ENCODE measurements around the gene MYADML2. TPM values are rescaled to one million over a fixed set of nuclear protein-coding genes. Genes with fewer than 3 reads are reported as not detected.
A peak's percentile ranks its signal among the peaks of the same experiment; 100 is the strongest.

Gene MYADML2
- total and polyA plus RNA-seq, 2 of the 8 experiments (the other 6 are each of a cell fraction or from before 2014, with no cell fraction given): 0.26 to 0.47 TPM

- H3K56ac ChIP-seq (replicated peaks; ENCODE audit: insufficient read length, low read depth, low read length): no peak overlapping the region
- no peak overlapping the region for H4K5ac ChIP-seq (ENCODE audit: insufficient read length, low read depth, low read length)
- H3K79me2 ChIP-seq (ENCODE audit: control insufficient read depth in 1 of 2, insufficient read depth in 2 of 2, low read length in 2 of 2): no peaks in the 10 kb centered on the region; a peak in 1 of 4 replicates
- peak overlapping the region; percentile 73 for H4K8ac ChIP-seq (ENCODE audit: extremely low read depth, insufficient read depth, low read length)
- no peak for FAIRE-seq
- peak overlapping the region; percentile 46; the same call in 1 of the 2 replicates for H2BK15ac ChIP-seq (ENCODE audit: low read length)
- no peaks in the 10 kb centered on the region for H3K9me3 ChIP-seq (ENCODE audit: insufficient read depth in 2 of 2, low read depth in 1 of 2, low read length in 1 of 2)
- no peak overlapping the region for H2BK20ac ChIP-seq (ENCODE audit: low read length)
- peaks cover 0 to 5% (median 0%) of the 10 kb centered on the region in 4 experiments; a peak in 3 of 7 replicates for H3K27me3 ChIP-seq (replicated peaks in 1 of 4; ENCODE audit: control insufficient read depth in 3 of 4, extremely low read depth in 1 of 4, insufficient read depth in 3 of 4, low read length in 3 of 4)
- H3K23ac ChIP-seq (ENCODE audit: insufficient read length): no peak overlapping the region
- no peak overlapping the region for H2AFZ ChIP-seq (ENCODE audit: low read length)
- H3K9ac ChIP-seq (replicated peaks in 1 of 4; ENCODE audit: extremely low read depth in 1 of 4, low read depth in 3 of 4, low read length in 3 of 4): no peak overlapping the region
- peak overlapping the region; percentile 22 for H2BK120ac ChIP-seq (replicated peaks; ENCODE audit: low read depth, low read length)
- peak overlapping the region; percentile 60; the same call in 1 of the 2 replicates for H2BK12ac ChIP-seq (ENCODE audit: low read depth, low read length)
- H3K4me3 ChIP-seq (ENCODE audit: extremely low read depth in 1 of 4, insufficient read depth in 2 of 4, low read depth in 3 of 4, low read length in 4 of 4): no peak overlapping the region
- no peak overlapping the region for H3K14ac ChIP-seq (ENCODE audit: insufficient read length)
- 93% methylated on average over 48 of the region's 56 CpGs; no CpG with 5 or more reads in 1 of the 2 experiments for WGBS, 2 experiments (ENCODE audit: extremely low coverage in 1 of 2, insufficient coverage in 1 of 2, insufficient read length in 1 of 2, insufficient replicate concordance in 2 of 2, low coverage in 1 of 2, low lambda C conversion rate in 2 of 2, missing lambda C conversion rate in 1 of 2)
- CTCF ChIA-PET (ENCODE audit: partially characterized antibody): interaction anchor here (0.8 to 4.6 kb wide), 9 partner anchors 9 to 82 kb away, joined by 3 to 16 read pairs (median 4); partner anchors contain the start of genes CENPX, LRRC45, MAFG and NOTUM
- H3K4ac ChIP-seq (replicated peaks; ENCODE audit: insufficient read length, low read depth, low read length): peak overlapping the region; percentile 53
- POLR2A ChIA-PET (ENCODE audit: partially characterized antibody): interaction anchor here (0.9 to 14.6 kb wide), 4 partner anchors 10 to 64 kb away, joined by 3 to 150 read pairs (median 8); partner anchors contain the start of genes ASPSCR1 and MAFG
- H4K91ac ChIP-seq (replicated peaks; ENCODE audit: insufficient read length, low read length): peak overlapping the region; percentile 54
- H3K27ac ChIP-seq (ENCODE audit: low read depth, low read length): no peak overlapping the region
- H2AK5ac ChIP-seq (ENCODE audit: low read depth, low read length): peak overlapping the region; percentile 65; the same call in 1 of the 2 replicates
- H3K18ac ChIP-seq (ENCODE audit: extremely low read depth, low read length): peak overlapping the region; percentile 32
- 0 out of 4 replicates have a peak overlapping the region, but pooled peaks of 1 of the 2 experiments have one; percentile 21 for H3K4me2 ChIP-seq (ENCODE audit: insufficient read depth in 1 of 2, low read depth in 2 of 2, low read length in 2 of 2)
- H3K23me2 ChIP-seq (ENCODE audit: low read depth, low read length): no peaks in the 10 kb centered on the region; the same call in 1 of the 2 replicates
- no peaks in the 10 kb centered on the region for H4K20me1 ChIP-seq (replicated peaks in 1 of 2; ENCODE audit: control insufficient read depth in 1 of 2, insufficient read depth in 2 of 2, low read length in 2 of 2)
- no peak for DNase-seq (ENCODE audit: low read depth in 1 of 2, low spot score in 2 of 2)
- H3K36me3 ChIP-seq (ENCODE audit: control insufficient read depth in 2 of 4, insufficient read depth in 4 of 4, low read length in 3 of 4): no peaks in the 10 kb centered on the region
- H2BK5ac ChIP-seq (ENCODE audit: low read depth, low read length): 0 out of 2 replicates have a peak overlapping the region, but pooled peaks have one; percentile 16
- no peaks in the 10 kb centered on the region for H3K79me1 ChIP-seq (ENCODE audit: low read depth, low read length)
- peaks cover 0 to 14% (median 8%) of the 10 kb centered on the region in 4 experiments; a peak in 5 of 7 replicates for H3K4me1 ChIP-seq (replicated peaks in 1 of 4; ENCODE audit: control insufficient read depth in 3 of 4, insufficient read depth in 4 of 4, low read length in 3 of 4)
- no peak for TF ChIP-seq KDM4A (IDR thresholded peaks at IDR 0.05; ENCODE audit: low read depth, low read length, severe bottlenecking)
- no peak for TF ChIP-seq E2F6 (IDR thresholded peaks at IDR 0.05)
- no peak for TF ChIP-seq NRF1 (IDR thresholded peaks at IDR 0.05; ENCODE audit: low read depth, low read length)
- no peak for TF ChIP-seq SIN3A (conservative IDR thresholded peaks at IDR 0.05 in 1 of 2, IDR thresholded peaks at IDR 0.05 in 1 of 2; ENCODE audit: low read depth in 1 of 2, low read length in 2 of 2)
- no peak for TF ChIP-seq TBP (IDR thresholded peaks at IDR 0.05; ENCODE audit: low read depth, low read length)
- no peak for TF ChIP-seq MAFK (IDR thresholded peaks at IDR 0.05; ENCODE audit: low read depth, low read length)
- TF ChIP-seq YY1 (IDR thresholded peaks at IDR 0.05; ENCODE audit: low read depth, low read length): no peak
- TF ChIP-seq RXRA (IDR thresholded peaks at IDR 0.05; ENCODE audit: insufficient read depth, low read depth, low read length): no peak
- TF ChIP-seq CHD2 (IDR thresholded peaks at IDR 0.05; ENCODE audit: low read length): no peak
- TF ChIP-seq JUN (IDR thresholded peaks at IDR 0.05; ENCODE audit: low read depth, low read length): no peak
These were observed 6.2 kb downstream of the MYADML2 start for GRCh38 chr17:81940538-81941483.
